Parathyroid adenoma (tissue), 2 donors: ENCODE results near the gene POLR3H.

Experiments
- H2AFZ ChIP-seq: fragments of 300-600 bp; sonication (generic); one replicate; pipeline ENCODE4 v1.7.0; 2017; ENCODE audit warnings: antibody characterized with exemption, mild to moderate bottlenecking
- H3K27ac ChIP-seq: fragments of 300-600 bp; sonication (generic); one replicate; pipeline ENCODE4 v1.7.0; 2017
- H3K27me3 ChIP-seq: fragments of 300-600 bp; sonication (generic); one replicate; pipeline ENCODE4 v1.7.0; 2017; ENCODE audit warnings: low read length; ENCODE audit not compliant: control insufficient read depth, insufficient read depth
- H3K36me3 ChIP-seq: fragments of 300-600 bp; sonication (generic); one replicate; pipeline ENCODE4 v1.7.0; 2017; ENCODE audit warnings: low read length; ENCODE audit not compliant: control insufficient read depth, insufficient read depth
- H3K4me1 ChIP-seq: fragments of 300-600 bp; sonication (generic); one replicate; pipeline ENCODE4 v1.7.0; 2017; ENCODE audit warnings: control low read depth
- H3K4me2 ChIP-seq: fragments of 300-600 bp; sonication (generic); one replicate; pipeline ENCODE4 v1.7.0; 2017; ENCODE audit warnings: low read length
- H3K4me3 ChIP-seq: fragments of 300-600 bp; sonication (generic); one replicate; pipeline ENCODE4 v1.7.0; 2017; ENCODE audit warnings: low read depth, low read length
- H3K79me2 ChIP-seq: fragments of 300-600 bp; sonication (generic); one replicate; pipeline ENCODE4 v1.7.0; 2017; ENCODE audit warnings: control low read depth
- H3K9ac ChIP-seq: fragments of 300-600 bp; sonication (generic); one replicate; pipeline ENCODE4 v1.7.0; 2017; ENCODE audit warnings: mild to moderate bottlenecking
- H3K9me3 ChIP-seq: fragments of 300-600 bp; sonication (generic); one replicate; pipeline ENCODE4 v1.7.0; 2017; ENCODE audit warnings: low read length; ENCODE audit not compliant: control insufficient read depth
- CTCF ChIP-seq: fragments of 300-600 bp; sonication (generic); IDR thresholded peaks from one replicate; pipeline ENCODE4 v1.7.0; 2017; ENCODE audit warnings: antibody characterized with exemption, mild to moderate bottlenecking
- donor health status: primary hyperparathyroidism.

The POLR3H gene

GRCh38 chr22:41511521-41511968 is 32.7 kb downstream of the POLR3H start:
- no peak overlapping the region for H3K4me3 ChIP-seq
- peaks cover 4% of the 10 kb centered on the region for H3K79me2 ChIP-seq
- no peak overlapping the region for H3K4me2 ChIP-seq
- no peak for TF ChIP-seq CTCF
- peaks cover 36% of the 10 kb centered on the region for H3K4me1 ChIP-seq
- H3K9ac ChIP-seq = no peak overlapping the region
- H3K36me3 ChIP-seq = no peaks in the 10 kb centered on the region
- no peaks in the 10 kb centered on the region for H3K27me3 ChIP-seq
- H2AFZ ChIP-seq = no peak overlapping the region
- no peak overlapping the region for H3K27ac ChIP-seq
- no peaks in the 10 kb centered on the region for H3K9me3 ChIP-seq

- H3K79me2 ChIP-seq = peaks cover 7% of the 10 kb centered on the region
- H3K27me3 ChIP-seq = no peaks in the 10 kb centered on the region
- peaks cover 38% of the 10 kb centered on the region for H3K4me1 ChIP-seq
- no peak overlapping the region for H3K4me3 ChIP-seq
- H3K27ac ChIP-seq = peak overlapping the region; percentile 79
- no peaks in the 10 kb centered on the region for H3K9me3 ChIP-seq
- no peaks in the 10 kb centered on the region for H3K36me3 ChIP-seq
- no peak for TF ChIP-seq CTCF
- H3K4me2 ChIP-seq = peak overlapping the region; percentile 33
- H2AFZ ChIP-seq = no peak overlapping the region
- no peak overlapping the region for H3K9ac ChIP-seq
Observed at GRCh38 chr22:41508770-41509170, 35.5 kb downstream of the POLR3H start.

- Histone ChIP-seq H3K9me3 (no peaks in the 10 kb centered on the region), H3K4me2 (peak overlapping the region; percentile 33), H3K9ac (no peak overlapping the region), H3K27ac (peak overlapping the region; percentile 79), H3K4me3 (no peak overlapping the region), H3K36me3 (no peaks in the 10 kb centered on the region), H3K27me3 (no peaks in the 10 kb centered on the region), H3K4me1 (peaks cover 32% of the 10 kb centered on the region), H2AFZ (no peak overlapping the region), H3K79me2 (peaks cover 11% of the 10 kb centered on the region)
- TF ChIP-seq CTCF = no peak
Observed at GRCh38 chr22:41507330-41508063, 36.8 kb downstream of the POLR3H start.

- no peak overlapping the region for H3K4me2 ChIP-seq
- H3K36me3 ChIP-seq = no peaks in the 10 kb centered on the region
- no peak overlapping the region for H2AFZ ChIP-seq
- TF ChIP-seq CTCF = no peak
- H3K4me3 ChIP-seq = no peak overlapping the region
- no peaks in the 10 kb centered on the region for H3K9me3 ChIP-seq
- peaks cover 18% of the 10 kb centered on the region for H3K79me2 ChIP-seq
- no peak overlapping the region for H3K27ac ChIP-seq
- H3K4me1 ChIP-seq = peaks cover 32% of the 10 kb centered on the region
- no peak overlapping the region for H3K9ac ChIP-seq
- H3K27me3 ChIP-seq = no peaks in the 10 kb centered on the region
Observed at GRCh38 chr22:41505511-41506220, 38.6 kb downstream of the POLR3H start.
